HepG2 (cell line): ENCODE data around the gene SLC25A25. TPM values are rescaled to one million over a fixed set of nuclear protein-coding genes. Genes with fewer than 3 reads are reported as not detected.

ENCODE experiments used
- BRCA1 ChIP-seq: sonication (generic); formaldehyde crosslinking; IDR thresholded peaks from 2 replicates; pipeline ENCODE4 v1.4.0; 2020; ENCODE audit warnings: missing genetic modification reagents
- CHCHD3 ChIP-seq: sonication (generic); formaldehyde crosslinking; IDR thresholded peaks from 2 replicates; pipeline ENCODE4 v1.8.0; 2022; ENCODE audit warnings: mild to moderate bottlenecking, missing genetic modification reagents, moderate library complexity
- HOMEZ ChIP-seq: IDR thresholded peaks from 2 replicates; pipeline ENCODE4 v1.6.1; 2016; ENCODE audit warnings: low read depth
- HOXD1 ChIP-seq: sonication (generic); formaldehyde crosslinking; IDR thresholded peaks from 2 replicates; pipeline ENCODE4 v1.5.0; 2020; ENCODE audit warnings: missing genetic modification reagents
- IRF2 ChIP-seq: IDR thresholded peaks from 2 replicates; pipeline ENCODE4 v1.6.1; 2018; ENCODE audit warnings: missing genetic modification reagents, missing compliant biosample characterization
- KDM1A ChIP-seq: IDR thresholded peaks from 2 replicates; pipeline ENCODE4 v1.6.1; 2016; ENCODE audit warnings: missing compliant biosample characterization
- MTF1 ChIP-seq: sonication (generic); formaldehyde crosslinking; IDR thresholded peaks from 2 replicates; pipeline ENCODE4 v1.5.0; 2020; ENCODE audit warnings: missing genetic modification reagents
- MXD1 ChIP-seq: sonication (generic); formaldehyde crosslinking; IDR thresholded peaks from 2 replicates; pipeline ENCODE4 v1.4.0; 2020; ENCODE audit warnings: mild to moderate bottlenecking, missing genetic modification reagents
- SNAPC2 ChIP-seq: sonication (generic); formaldehyde crosslinking; IDR thresholded peaks from 2 replicates; pipeline ENCODE4 v1.8.1; 2022; ENCODE audit warnings: mild to moderate bottlenecking, missing genetic modification reagents
- SUZ12 ChIP-seq: fragments of 150-350 bp; IDR thresholded peaks from 2 replicates; pipeline ENCODE4 v1.6.1; 2014; ENCODE audit warnings: low read depth, low read length
- TARDBP ChIP-seq: sonication (generic); formaldehyde crosslinking; IDR thresholded peaks from 2 replicates; pipeline ENCODE4 v1.8.0; 2022; ENCODE audit warnings: mild to moderate bottlenecking, missing genetic modification reagents
- ZBTB2 ChIP-seq: sonication (generic); formaldehyde crosslinking; IDR thresholded peaks from 2 replicates; pipeline ENCODE4 v1.8.0; 2022; ENCODE audit warnings: low read depth, missing genetic modification reagents
- ZMAT5 ChIP-seq: sonication (generic); formaldehyde crosslinking; IDR thresholded peaks from 2 replicates; pipeline ENCODE4 v1.5.0; 2020; ENCODE audit warnings: mild to moderate bottlenecking, low read depth, missing genetic modification reagents, borderline replicate concordance
- ZNF282 ChIP-seq: fragments of 450-650 bp; IDR thresholded peaks from 2 replicates; pipeline ENCODE4 v1.6.1; 2018; ENCODE audit not compliant: partially characterized antibody
- ZNF512B ChIP-seq: sonication (generic); formaldehyde crosslinking; IDR thresholded peaks from 2 replicates; pipeline ENCODE4 v1.5.1; 2020; ENCODE audit warnings: missing genetic modification reagents, mild to moderate bottlenecking, borderline replicate concordance
- ZXDC ChIP-seq: sonication (generic); formaldehyde crosslinking; IDR thresholded peaks from 2 replicates; pipeline ENCODE4 v1.5.0; 2020; ENCODE audit warnings: mild to moderate bottlenecking, missing genetic modification reagents
- polyA plus RNA-seq, 8 experiments: library from polyadenylated mRNA; depleted of rRNA in 3 of 8; stranded (reverse) in 7 of 8; unstranded in 1 of 8; fragments of >200 nt; fragmentation: Illumina TruSeq in 4 of 8; extraction: Trizol in 4 of 8; gene quantifications; 2 replicates each; pipeline versions ENCODE4 v1.2.1 to v1.2.3, GENCODE V29; 2011 to 2016; ENCODE audit warnings: low read depth in 4 of 8, missing spikeins in 1 of 8, mixed read lengths in 1 of 8; ENCODE audit not compliant: insufficient read depth in 1 of 8
- total RNA-seq, 5 experiments: library from RNA; depleted of rRNA; stranded (reverse); fragments of >200 nt; fragmentation: Illumina TruSeq; extraction: Trizol; gene quantifications; 2 replicates each; pipeline ENCODE4 v1.2.3, GENCODE V29; 2016; ENCODE audit warnings: low read depth in 1 of 5

Gene SLC25A25
- total and polyA plus RNA-seq, 2 of the 13 experiments (the other 11 are each of a cell fraction or from before 2014, with no cell fraction given), result 10.5 to 24.8 TPM

GRCh38 chr9:128067645-128068385, at the start of gene SLC25A25 (continued):
- TF ChIP-seq ZXDC (no peak), HOMEZ (CRISPR knock-in tag) (no peak), ZMAT5 (no peak), MTF1 (no peak), ZNF282 (no peak), ZBTB2 (0 out of 2 replicates have a peak, but pooled peaks have one; percentile 39), ZNF512B (CRISPR knock-in tag) (no peak), CHCHD3 (CRISPR knock-in tag) (no peak), BRCA1 (no peak), SUZ12 (no peak), IRF2 (CRISPR knock-in tag) (no peak), MXD1 (no peak), KDM1A (no peak), SNAPC2 (CRISPR knock-in tag) (no peak), HOXD1 (CRISPR knock-in tag) (no peak), TARDBP (CRISPR knock-in tag) (0 out of 2 replicates have a peak, but pooled peaks have one; percentile 9)
